Fibroblast of skin of abdomen (primary cell): ENCODE data around the gene MCTP1. TPM values are rescaled to one million over a fixed set of nuclear protein-coding genes. Genes with fewer than 3 reads are reported as not detected.
A peak's percentile ranks its signal among the peaks of the same experiment; 100 is the strongest.

Experiments
- DNase-seq: peaks from one replicate; pipeline ENCODE4 v3.0.0-alpha.2; 2013
- polyA plus RNA-seq, 2 experiments: library from polyadenylated mRNA; unstranded; fragments of 120-200 nt; gene quantifications; one replicate each; pipeline ENCODE4 v1.2.1, GENCODE V29; 2013; ENCODE audit not compliant: insufficient read length in 2 of 2

Gene MCTP1
- 0.46 TPM for polyA plus RNA-seq (2013, experiment 1 of 2; ENCODE audit: insufficient read length)
- 0.43 TPM for polyA plus RNA-seq (2013, experiment 2 of 2; ENCODE audit: insufficient read length)

- peak; percentile 0 for DNase-seq
Measured at GRCh38 chr5:95284572-95285408, at the start of gene MCTP1. TSS of gene MCTP1 (minus strand) at chr5:95285094.

DNA sequence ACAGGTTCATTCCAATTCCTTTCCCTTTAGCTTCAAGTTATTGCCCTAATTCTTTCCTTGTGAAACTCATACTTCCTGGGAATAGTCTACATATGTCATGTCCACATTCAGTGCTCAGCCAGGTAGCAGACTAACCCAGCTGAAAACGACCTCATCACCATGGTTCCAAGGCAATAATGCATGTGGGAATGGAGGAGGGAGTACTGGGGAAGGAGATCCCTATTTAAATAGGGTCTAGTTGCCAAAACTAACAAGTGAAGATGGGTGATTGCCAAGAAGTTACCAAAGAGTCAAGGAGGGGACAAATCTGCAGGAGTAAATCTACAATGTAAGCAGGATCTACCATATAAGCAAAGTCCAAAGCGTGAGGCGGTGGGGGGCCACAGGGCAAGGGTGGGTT is 47.3 kb upstream of the MCTP1 start:
- no peak for DNase-seq

DNA sequence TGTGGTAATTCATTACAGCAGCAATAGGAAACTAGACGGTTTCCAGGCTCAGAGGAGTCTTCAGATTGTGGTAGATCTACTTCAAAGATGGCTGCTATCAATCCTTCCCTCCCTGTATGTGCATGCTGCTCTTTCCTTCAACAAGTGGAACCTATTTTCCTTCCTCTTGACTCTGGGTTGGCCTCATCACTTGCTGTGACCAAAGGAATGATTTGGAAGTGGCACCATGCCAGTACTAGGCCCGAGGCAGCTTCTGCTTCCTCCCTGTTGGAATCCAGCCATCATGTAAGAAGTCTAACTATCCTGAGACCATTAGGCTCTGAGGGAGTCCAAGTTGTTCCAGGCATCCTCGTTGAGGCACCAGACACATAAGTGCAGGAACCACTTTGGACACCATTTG is 46.5 kb upstream of the MCTP1 start:
- DNase-seq, result no peak

- DNase-seq, result no peak
Measured at GRCh38 chr5:95327211-95327610, 42.3 kb upstream of the MCTP1 start.

- DNase-seq, result no peak
Measured at GRCh38 chr5:95317687-95318086, 32.8 kb upstream of the MCTP1 start.

DNA sequence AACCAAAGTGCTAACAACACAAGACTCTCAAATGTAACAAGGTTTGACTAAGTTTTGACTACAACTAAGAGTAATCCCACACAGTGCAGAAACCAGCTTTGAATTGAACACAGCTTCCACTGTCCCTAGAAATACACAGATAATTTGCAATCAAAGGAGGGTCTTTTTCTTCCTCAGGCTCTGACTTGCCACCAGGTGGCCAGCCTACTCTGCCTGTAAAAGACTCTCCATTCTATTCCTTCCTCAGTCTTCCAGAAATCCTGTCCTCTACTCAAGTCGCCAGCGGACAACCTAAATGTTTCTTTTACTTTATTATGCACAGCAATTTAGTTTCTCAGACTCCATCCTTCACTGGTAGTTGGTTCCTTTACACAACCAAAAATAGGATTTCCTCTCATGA is 32.2 kb upstream of the MCTP1 start:
- no peak for DNase-seq

GRCh38 chr5:95304711-95305110 is 19.8 kb upstream of the MCTP1 start:
- no peak for DNase-seq

DNA sequence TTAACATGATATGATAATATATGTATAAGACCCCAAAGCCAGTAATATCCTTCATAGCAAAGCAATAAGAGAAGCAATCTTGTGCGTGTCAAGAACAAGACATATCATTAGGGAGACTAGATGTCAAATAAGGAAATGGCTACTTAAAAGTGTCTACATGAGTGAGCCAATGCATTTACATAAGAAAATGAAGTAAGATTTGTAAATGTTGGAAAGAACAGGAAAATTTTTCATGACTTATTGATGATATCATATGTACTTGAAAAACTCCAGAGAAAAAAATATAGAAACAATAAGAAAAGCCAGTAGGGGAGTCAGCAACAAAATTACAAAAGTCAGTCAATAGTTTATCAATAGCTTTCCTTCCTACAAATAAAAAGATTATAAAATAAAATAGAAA is 13.8 kb upstream of the MCTP1 start:
- DNase-seq, result no peak

DNA sequence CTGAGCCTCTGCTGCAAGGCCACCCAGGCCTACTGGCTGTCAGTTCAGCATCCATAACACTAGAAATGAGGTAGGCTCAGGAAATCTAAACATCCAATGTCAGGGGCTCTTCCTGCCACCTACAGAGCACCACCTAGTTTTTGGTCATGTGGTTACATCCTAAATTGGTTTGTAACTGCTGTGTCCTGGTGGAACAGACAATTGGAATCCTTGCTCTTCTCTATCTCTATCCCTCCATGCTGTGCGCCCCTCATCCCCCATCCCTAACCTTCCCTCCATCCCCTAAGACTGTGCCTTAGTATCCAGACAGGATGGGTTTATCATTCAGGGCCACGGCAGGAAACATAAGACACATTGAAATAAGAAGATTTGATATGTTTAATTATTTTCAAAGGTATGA is 11.4 kb upstream of the MCTP1 start:
- DNase-seq, result no peak

- DNase-seq, result peak; percentile 1
Measured at GRCh38 chr5:95285409-95285755, 488 bp upstream of the MCTP1 start.

DNA sequence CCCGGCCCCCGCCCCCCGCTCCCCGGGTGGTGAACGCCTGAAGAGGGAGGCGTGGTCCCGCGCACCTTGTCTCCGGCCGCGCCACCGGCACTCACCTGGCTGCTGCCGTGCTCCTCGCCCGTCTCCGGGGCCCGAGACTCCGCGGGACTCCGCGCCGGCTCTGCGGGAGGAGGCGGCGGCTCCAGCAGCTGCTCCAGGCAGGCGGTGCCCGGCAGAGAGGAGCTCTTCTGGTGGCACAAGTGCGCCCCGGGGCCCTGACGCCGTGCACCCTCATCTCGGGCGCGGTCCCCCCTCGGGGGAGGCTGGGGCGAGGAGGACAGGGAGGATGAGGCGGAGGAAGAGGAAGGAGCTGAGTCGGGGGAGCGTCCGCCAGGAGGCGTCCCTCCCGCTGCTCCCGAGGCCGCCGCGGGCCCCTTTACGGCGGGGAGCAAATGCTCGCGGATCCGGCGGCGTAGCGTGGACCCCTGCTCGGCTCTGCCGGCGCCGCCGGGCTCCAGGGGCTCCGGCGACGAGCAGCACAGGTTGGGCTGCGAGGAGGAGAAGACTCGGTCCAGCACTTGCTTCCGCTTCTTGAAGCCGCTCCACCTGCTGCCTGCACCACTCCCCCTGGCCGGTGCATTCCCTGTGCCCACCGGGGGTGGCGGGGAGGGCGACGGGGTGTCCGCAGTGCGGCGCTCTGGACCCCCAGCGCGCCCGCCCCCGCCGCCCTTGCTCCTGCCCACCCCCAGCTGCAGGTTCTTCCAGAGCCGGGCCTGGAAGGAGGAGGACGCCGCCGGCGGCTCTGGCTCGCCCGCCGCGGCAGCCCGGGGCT is 928 bp downstream of the MCTP1 start:
- DNase-seq, result peak; percentile 1

- no peak for DNase-seq
Measured at GRCh38 chr5:95283022-95283615, 1.8 kb downstream of the MCTP1 start.

DNA sequence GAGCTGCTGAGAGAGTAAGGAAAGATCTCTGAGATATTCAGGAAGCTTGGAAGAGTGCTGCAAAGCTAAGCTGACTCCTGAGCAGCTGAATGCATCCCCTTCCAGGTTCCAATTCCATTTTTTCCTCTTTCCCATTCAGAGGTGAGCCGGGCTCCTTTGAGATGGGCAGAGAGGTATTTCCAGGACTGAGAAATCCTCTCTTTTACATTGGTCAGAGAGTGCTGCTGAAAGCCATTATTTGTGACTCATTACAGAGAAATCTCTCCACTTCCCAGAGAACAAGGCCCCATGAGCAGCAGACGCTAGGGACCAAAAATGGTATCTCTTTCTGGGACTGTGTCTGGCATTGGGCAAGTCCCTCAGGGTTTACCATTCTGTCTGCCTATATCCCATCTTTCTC is 3.7 kb downstream of the MCTP1 start:
- DNase-seq, result peak; percentile 29

DNA sequence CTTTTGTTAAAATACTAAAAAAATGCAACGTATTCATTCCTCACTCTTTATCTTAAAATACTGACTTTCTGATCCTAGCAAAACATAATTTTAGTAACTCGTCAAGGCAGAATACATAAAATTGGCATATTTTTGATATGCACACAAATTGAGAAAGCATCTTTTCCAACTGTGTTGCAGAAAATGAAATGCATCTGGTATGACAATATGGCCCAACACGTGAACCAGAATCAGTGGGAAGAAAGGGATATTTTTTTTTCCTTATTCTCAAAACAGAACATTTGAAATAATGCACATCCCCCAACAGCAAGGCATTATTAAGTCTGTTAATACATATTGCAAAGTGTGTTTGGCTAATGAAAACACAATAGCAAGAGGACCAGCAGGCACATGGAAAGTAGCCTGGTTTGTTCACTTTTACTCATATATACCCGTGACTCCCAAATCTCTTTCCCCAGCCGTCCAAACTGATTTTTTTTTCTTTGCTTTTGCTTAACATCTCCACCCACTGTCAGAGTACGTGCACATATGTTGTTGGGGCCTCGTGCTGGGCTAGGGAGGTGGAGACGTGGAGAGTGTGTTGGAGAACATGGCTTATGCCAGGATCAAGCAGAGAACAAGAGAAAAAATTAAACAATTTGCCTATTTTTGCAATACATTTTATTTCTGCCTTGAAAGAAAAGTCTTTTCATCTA is 4.3 kb downstream of the MCTP1 start:
- DNase-seq, result no peak

DNA sequence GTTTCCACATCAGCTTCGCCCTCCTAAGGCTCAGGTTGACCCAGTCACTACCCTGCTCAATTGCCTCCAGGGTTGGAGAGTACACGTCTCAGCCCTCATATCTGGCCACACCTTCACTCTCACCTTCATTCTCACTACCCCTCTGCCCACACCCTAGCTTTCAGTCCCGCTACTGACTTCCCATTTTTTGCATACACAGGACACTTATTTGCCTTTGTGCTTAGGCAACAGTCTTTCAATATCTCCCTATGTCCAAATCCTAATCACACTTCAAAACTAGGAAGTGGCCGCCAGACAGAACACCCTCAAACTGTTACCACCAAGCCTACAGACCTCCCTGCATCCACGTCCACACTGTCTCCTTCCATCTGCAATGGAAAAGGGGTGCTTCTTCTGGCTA is 10.9 kb downstream of the MCTP1 start:
- DNase-seq, result no peak

GRCh38 chr5:95272316-95272929 is 12.5 kb downstream of the MCTP1 start:
- DNase-seq, result no peak

- DNase-seq, result no peak
Measured at GRCh38 chr5:95262933-95263660, 21.8 kb downstream of the MCTP1 start.

DNA sequence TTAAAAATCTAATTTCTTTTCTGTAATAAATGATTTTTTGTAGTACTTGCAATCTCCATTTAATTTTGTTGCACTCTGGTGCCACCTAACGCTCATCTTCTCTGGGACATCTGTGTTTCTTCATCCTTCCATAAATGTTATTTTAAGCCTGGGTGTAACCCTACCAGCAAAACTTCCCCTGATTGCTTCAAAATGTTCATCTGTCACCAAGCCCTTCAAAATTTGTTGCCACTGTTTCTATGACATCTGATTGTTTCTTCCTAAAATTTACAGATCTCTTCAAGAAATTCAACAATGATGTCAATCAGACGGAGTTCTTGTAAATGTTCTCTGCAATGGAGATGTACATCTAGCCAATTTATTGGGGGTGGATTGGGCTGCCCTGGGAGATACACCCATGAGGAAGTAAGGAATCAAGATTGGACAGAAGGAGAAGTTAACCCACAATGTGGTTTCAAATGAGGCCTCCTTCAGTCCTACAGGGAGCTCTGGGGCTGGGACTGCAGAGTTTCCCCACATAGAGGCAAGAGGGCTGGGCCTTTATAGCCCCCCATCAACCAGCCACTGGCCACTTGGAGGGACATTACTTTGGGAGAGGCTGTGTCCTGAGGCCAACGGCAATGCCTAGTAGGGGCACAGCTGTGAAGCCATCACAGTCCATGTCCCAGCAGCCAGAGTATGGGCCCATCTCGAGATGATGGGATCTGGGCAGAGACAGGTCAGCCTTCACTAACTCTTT is 23.3 kb downstream of the MCTP1 start:
- DNase-seq, result peak; percentile 33

DNA sequence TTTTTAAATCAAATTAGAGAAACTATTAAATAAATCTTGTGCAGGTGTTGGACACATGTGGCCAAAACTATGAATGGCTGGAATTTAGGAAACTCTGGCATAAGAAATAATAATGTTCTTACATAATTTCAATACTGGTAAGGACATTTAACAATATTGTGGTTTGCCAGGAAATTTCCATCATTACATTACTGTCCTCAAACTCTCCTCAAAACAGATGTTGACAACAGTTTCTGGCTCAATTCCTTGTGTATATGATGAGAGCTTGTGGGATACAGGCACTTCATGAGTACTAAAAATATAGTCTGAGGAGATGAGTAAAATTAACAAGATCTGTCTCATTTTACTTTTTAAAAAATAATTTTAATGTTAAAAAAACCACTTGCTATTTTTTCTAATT is 27.9 kb downstream of the MCTP1 start:
- DNase-seq, result peak; percentile 14

DNA sequence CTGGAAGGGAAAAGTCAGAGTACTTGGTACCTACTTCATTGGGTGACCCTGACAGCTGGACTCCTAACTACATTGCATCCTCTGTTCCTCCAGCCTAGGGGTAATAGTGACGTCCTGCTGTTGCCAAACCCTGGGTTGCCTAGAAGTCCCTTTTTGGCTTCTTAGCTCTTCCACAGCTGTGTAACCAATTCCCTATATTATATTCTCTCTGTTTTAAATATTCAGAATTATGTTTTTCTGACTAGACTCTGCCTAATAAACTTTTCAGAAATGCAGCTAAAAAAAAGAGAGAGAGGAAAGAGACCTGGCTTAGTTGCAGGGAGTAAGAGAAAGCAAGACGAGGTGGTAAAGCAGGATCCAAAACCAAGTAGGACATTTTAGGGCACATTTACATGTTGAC is 28.4 kb downstream of the MCTP1 start:
- no peak for DNase-seq

GRCh38 chr5:95252801-95253200 is 32.1 kb downstream of the MCTP1 start:
- DNase-seq, result no peak
